Common myeloid progenitor, CD34-positive (primary cell): ENCODE results near the gene LRRC45. TPM values are rescaled to one million over a fixed set of nuclear protein-coding genes. Genes with fewer than 3 reads are reported as not detected.

Source experiments
- CTCF ChIA-PET: fragments of 350-600 bp; sonication (Branson Sonifier 250); formaldehyde crosslinking; loops from one replicate; lab custom pipeline; 2021; ENCODE audit warnings: antibody characterized with exemption; lab: Charles Lee
- POLR2A ChIA-PET: fragments of 350-600 bp; sonication (Branson Sonifier 250); formaldehyde crosslinking; loops from one replicate; lab custom pipeline; 2021; ENCODE audit warnings: antibody characterized with exemption; lab: Charles Lee
- DNase-seq, 3 donors: peaks; one replicate each; pipeline versions ENCODE4 v3.0.0 to v3.0.0-alpha.2; 2013
- H3K27ac ChIP-seq, 2 experiments: 1 replicate in 1 of 2; 2 replicates in 1 of 2; pipeline ENCODE4 v1.7.0; 2013; ENCODE audit warnings: inconsistent platforms in 2 of 2, low read length in 2 of 2, mild to moderate bottlenecking in 2 of 2, low read depth in 1 of 2, moderate library complexity in 1 of 2; ENCODE audit not compliant: severe bottlenecking in 2 of 2, insufficient read depth in 1 of 2, poor library complexity in 1 of 2
- H3K27me3 ChIP-seq, 5 experiments: replicated peaks in 2 of 5; 1 replicate in 3 of 5; 2 replicates in 2 of 5; pipeline versions ENCODE4 v1.6.1 to v1.7.0; 2013; ENCODE audit warnings: low read length in 4 of 5, mild to moderate bottlenecking in 2 of 5, moderate library complexity in 2 of 5, inconsistent platforms in 1 of 5; ENCODE audit not compliant: insufficient read depth in 5 of 5, control insufficient read depth in 4 of 5
- H3K36me3 ChIP-seq, 4 experiments: 1 replicate in 2 of 4; 2 replicates in 2 of 4; pipeline versions ENCODE4 v1.6.1 to v1.7.0; 2013; ENCODE audit warnings: low read length in 3 of 4, control low read depth in 1 of 4, mild to moderate bottlenecking in 1 of 4; ENCODE audit not compliant: control insufficient read depth in 4 of 4, insufficient read depth in 4 of 4
- H3K4me1 ChIP-seq, 4 experiments: 1 replicate in 3 of 4; 2 replicates in 1 of 4; pipeline versions ENCODE4 v1.6.1 to v1.7.1; 2013; ENCODE audit warnings: low read length in 3 of 4, mild to moderate bottlenecking in 3 of 4, control low read depth in 1 of 4, inconsistent platforms in 1 of 4, moderate library complexity in 1 of 4; ENCODE audit not compliant: control insufficient read depth in 4 of 4, insufficient read depth in 4 of 4; ENCODE audit errors: control extremely low read depth in 1 of 4
- H3K4me3 ChIP-seq, 7 experiments: 1 replicate in 4 of 7; 2 replicates in 3 of 7; pipeline versions ENCODE4 v1.5.1 to v1.7.0; 2013; ENCODE audit warnings: mild to moderate bottlenecking in 7 of 7, low read length in 6 of 7, moderate library complexity in 6 of 7, inconsistent platforms in 2 of 7, low read depth in 2 of 7, control low read depth in 1 of 7; ENCODE audit not compliant: insufficient read depth in 4 of 7, control insufficient read depth in 1 of 7; ENCODE audit errors: extremely low read depth in 1 of 7
- H3K9me3 ChIP-seq, 5 experiments: 1 replicate in 4 of 5; 2 replicates in 1 of 5; pipeline versions ENCODE4 v1.6.1 to v1.7.1; 2013; ENCODE audit warnings: low read length in 4 of 5, mild to moderate bottlenecking in 2 of 5, inconsistent platforms in 1 of 5, low read depth in 1 of 5, moderate library complexity in 1 of 5; ENCODE audit not compliant: control insufficient read depth in 4 of 5, insufficient read depth in 2 of 5; ENCODE audit errors: control extremely low read depth in 1 of 5
- WGBS: methylation state at CpG from one replicate; pipeline ENCODE4 v1.1.5; 2013; ENCODE audit not compliant: insufficient coverage; 5-methylcytosine and 5-hydroxymethylcytosine counted together
- polyA plus RNA-seq: library from polyadenylated mRNA; unstranded; fragments of 120-200 nt; gene quantifications from one replicate; pipeline ENCODE4 v1.2.1, GENCODE V29; 2013

Gene LRRC45
- 9.7 TPM for polyA plus RNA-seq

- 0% methylated on average over 42 of the region's 42 CpGs for WGBS
- Histone ChIP-seq H3K27ac (peak within 1 kb of the TSS in 1 of 2 experiments; percentile 76), H3K4me1 (peaks cover 0 to 40% (median 29%) of the 10 kb centered on the region in 4 experiments), H3K9me3 (no peaks in the 10 kb centered on the region), H3K27me3 (no peaks in the 10 kb centered on the region), H3K36me3 (peaks cover 0 to 14% (median 6%) of the 10 kb centered on the region in 4 experiments), H3K4me3 (peak within 1 kb of the TSS; percentile 64 to 85 (median 80))
- POLR2A ChIA-PET: interaction anchor here (0.5 kb wide), 2 partner anchors 46 to 93 kb away, joined by 3 to 4 read pairs; no protein-coding TSS in a partner anchor
- CTCF ChIA-PET: interaction anchor here (1.3 to 6.8 kb wide), 6 partner anchors 14 to 95 kb away, joined by 3 to 117 read pairs (median 12); partner anchors contain the start of gene NOTUM
- peak; percentile 99 to 100 (median 100) for DNase-seq
Observed at GRCh38 chr17:82022981-82023446, at the start of gene LRRC45. TSS of gene LRRC45 (plus strand) at chr17:82023305. CDS start at chr17:82023644, 339 bp downstream.

GRCh38 chr17:81973432-81973831, 49.7 kb upstream of the LRRC45 start:
- DNase-seq: no peak
- CTCF ChIA-PET: no interaction called here
- Histone ChIP-seq H3K4me1 (peaks cover 0 to 24% (median 16%) of the 10 kb centered on the region in 4 experiments), H3K9me3 (peaks cover 0 to 9% (median 4%) of the 10 kb centered on the region in 5 experiments), H3K4me3 (no peak overlapping the region), H3K27me3 (no peaks in the 10 kb centered on the region), H3K27ac (no peak overlapping the region), H3K36me3 (no peaks in the 10 kb centered on the region)
- POLR2A ChIA-PET: interaction anchor here (1.1 kb wide), 1 partner anchor 14 kb away, joined by 3 read pairs; no protein-coding TSS in a partner anchor

- Histone ChIP-seq H3K4me1 (peaks cover 10 to 46% (median 35%) of the 10 kb centered on the region in 4 experiments), H3K27me3 (peaks cover 0 to 3% (median 0%) of the 10 kb centered on the region in 5 experiments), H3K36me3 (peaks cover 0 to 6% (median 3%) of the 10 kb centered on the region in 4 experiments), H3K9me3 (peaks cover 0 to 9% (median 4%) of the 10 kb centered on the region in 5 experiments), H3K27ac (peak overlapping the region in 1 of 2 experiments; percentile 85), H3K4me3 (peak overlapping the region; percentile 63 to 86 (median 73))
- POLR2A ChIA-PET: interaction anchor here (0.7 to 1.1 kb wide), 2 partner anchors 46 to 61 kb away, joined by 3 to 4 read pairs; partner anchors contain the start of genes CENPX and DCXR
- 26% methylated on average over 25 of the region's 30 CpGs for WGBS
- CTCF ChIA-PET: interaction anchor here (1.3 to 2.6 kb wide), 6 partner anchors 14 to 53 kb away, joined by 3 to 10 read pairs (median 5); no protein-coding TSS in a partner anchor
- DNase-seq: peak in 2 of 3 donors; percentile 50 to 51
Observed at GRCh38 chr17:81976332-81977210, 46.5 kb upstream of the LRRC45 start.

- POLR2A ChIA-PET: interaction anchor here (0.7 to 1.1 kb wide), 2 partner anchors 45 to 60 kb away, joined by 3 to 4 read pairs; partner anchors contain the start of genes CENPX and DCXR
- Histone ChIP-seq H3K27me3 (peaks cover 0 to 3% (median 0%) of the 10 kb centered on the region in 5 experiments), H3K4me1 (peaks cover 10 to 48% (median 35%) of the 10 kb centered on the region in 4 experiments), H3K9me3 (peaks cover 0 to 9% (median 4%) of the 10 kb centered on the region in 5 experiments), H3K27ac (peak within 1 kb of the TSS; percentile 64 to 85), H3K4me3 (peak within 1 kb of the TSS; percentile 63 to 86 (median 73)), H3K36me3 (peaks cover 0 to 8% (median 3%) of the 10 kb centered on the region in 4 experiments)
- CTCF ChIA-PET: interaction anchor here (1.0 to 2.6 kb wide), 5 partner anchors 15 to 110 kb away, joined by 3 to 13 read pairs (median 6); partner anchors contain the start of gene NOTUM
- DNase-seq: peak; percentile 88 to 92 (median 91)
- WGBS: 0% methylated on average over 74 of the region's 76 CpGs
Observed at GRCh38 chr17:81977211-81977808, 45.8 kb upstream of the LRRC45 start, which contains the start of gene ASPSCR1. TSS of gene ASPSCR1 (plus strand) at chr17:81977629. CDS start at chr17:81977647, 18 bp downstream.

GRCh38 chr17:81978524-81979298, 44.4 kb upstream of the LRRC45 start:
- ChIA-PET CTCF (interaction anchor here (0.7 to 2.2 kb wide), 9 partner anchors 10 to 112 kb away, joined by 3 to 13 read pairs (median 3); partner anchors contain the start of genes CENPX, LRRC45 and NOTUM), POLR2A (no interaction called here)
- peaks cover 0 to 4% (median 0%) of the 10 kb centered on the region in 5 experiments for H3K9me3 ChIP-seq
- H3K36me3 ChIP-seq: peaks cover 0 to 9% (median 3%) of the 10 kb centered on the region in 4 experiments
- peaks cover 10 to 53% (median 39%) of the 10 kb centered on the region in 4 experiments for H3K4me1 ChIP-seq
- whole genome bisulfite sequencing: 94% methylated on average over 23 of the region's 27 CpGs
- no peak for DNase-seq
- no peak overlapping the region for H3K27ac ChIP-seq
- peak overlapping the region in 2 of 7 experiments; percentile 77 to 86 for H3K4me3 ChIP-seq
- peaks cover 0 to 3% (median 0%) of the 10 kb centered on the region in 5 experiments for H3K27me3 ChIP-seq
